ENCODE measurements around the gene PDHX. TPM values are rescaled to one million over a fixed set of nuclear protein-coding genes. Genes with fewer than 3 reads are reported as not detected.

PDHX gene
- total RNA-seq, 1 donor from 2014 or later = 30.5 TPM

- Histone ChIP-seq H3K36me3 (ENCODE audit: control insufficient read depth, insufficient read depth, low read length) (no peaks in the 10 kb centered on the region), H3K4me3 (ENCODE audit: low read depth, low read length) (peak overlapping the region; percentile 59), H3K27me3 (ENCODE audit: control insufficient read depth, insufficient read depth, low read length) (no peaks in the 10 kb centered on the region)
- TF ChIP-seq, protein P1, sequence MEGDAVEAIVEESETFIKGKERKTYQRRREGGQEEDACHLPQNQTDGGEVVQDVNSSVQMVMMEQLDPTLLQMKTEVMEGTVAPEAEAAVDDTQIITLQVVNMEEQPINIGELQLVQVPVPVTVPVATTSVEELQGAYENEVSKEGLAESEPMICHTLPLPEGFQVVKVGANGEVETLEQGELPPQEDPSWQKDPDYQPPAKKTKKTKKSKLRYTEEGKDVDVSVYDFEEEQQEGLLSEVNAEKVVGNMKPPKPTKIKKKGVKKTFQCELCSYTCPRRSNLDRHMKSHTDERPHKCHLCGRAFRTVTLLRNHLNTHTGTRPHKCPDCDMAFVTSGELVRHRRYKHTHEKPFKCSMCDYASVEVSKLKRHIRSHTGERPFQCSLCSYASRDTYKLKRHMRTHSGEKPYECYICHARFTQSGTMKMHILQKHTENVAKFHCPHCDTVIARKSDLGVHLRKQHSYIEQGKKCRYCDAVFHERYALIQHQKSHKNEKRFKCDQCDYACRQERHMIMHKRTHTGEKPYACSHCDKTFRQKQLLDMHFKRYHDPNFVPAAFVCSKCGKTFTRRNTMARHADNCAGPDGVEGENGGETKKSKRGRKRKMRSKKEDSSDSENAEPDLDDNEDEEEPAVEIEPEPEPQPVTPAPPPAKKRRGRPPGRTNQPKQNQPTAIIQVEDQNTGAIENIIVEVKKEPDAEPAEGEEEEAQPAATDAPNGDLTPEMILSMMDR (IDR thresholded peaks at IDR 0.05; ENCODE audit: insufficient read depth, low read length, poor library complexity, severe bottlenecking) = no peak
- no peak for DNase-seq (ENCODE audit: low read depth)
Observed at GRCh38 chr11:34915136-34916014, 1.0 kb upstream of the PDHX start.

- peak overlapping the region; percentile 55 for H3K4me3 ChIP-seq (ENCODE audit: low read depth, low read length)
- DNase-seq (ENCODE audit: low read depth) = no peak
- no peaks in the 10 kb centered on the region for H3K27me3 ChIP-seq (ENCODE audit: control insufficient read depth, insufficient read depth, low read length)
- no peaks in the 10 kb centered on the region for H3K36me3 ChIP-seq (ENCODE audit: control insufficient read depth, insufficient read depth, low read length)
- TF ChIP-seq, protein P1 (IDR thresholded peaks at IDR 0.05; ENCODE audit: insufficient read depth, low read length, poor library complexity, severe bottlenecking) = no peak
Observed at GRCh38 chr11:34916843-34917770, 689 bp downstream of the PDHX start.

- Histone ChIP-seq H3K36me3 (ENCODE audit: control insufficient read depth, insufficient read depth, low read length) (no peaks in the 10 kb centered on the region), H3K4me3 (ENCODE audit: low read depth, low read length) (no peak overlapping the region), H3K27me3 (ENCODE audit: control insufficient read depth, insufficient read depth, low read length) (no peaks in the 10 kb centered on the region)
- DNase-seq (ENCODE audit: low read depth) = no peak
- TF ChIP-seq, protein P1 (IDR thresholded peaks at IDR 0.05; ENCODE audit: insufficient read depth, low read length, poor library complexity, severe bottlenecking) = no peak
Observed at GRCh38 chr11:34921156-34921555, 4.7 kb downstream of the PDHX start.

- H3K4me3 ChIP-seq (ENCODE audit: low read depth, low read length) = no peak overlapping the region
- no peak for DNase-seq (ENCODE audit: low read depth)
- TF ChIP-seq, protein P1 (IDR thresholded peaks at IDR 0.05; ENCODE audit: insufficient read depth, low read length, poor library complexity, severe bottlenecking) = no peak
- H3K36me3 ChIP-seq (ENCODE audit: control insufficient read depth, insufficient read depth, low read length) = no peaks in the 10 kb centered on the region
- H3K27me3 ChIP-seq (ENCODE audit: control insufficient read depth, insufficient read depth, low read length) = no peaks in the 10 kb centered on the region
Observed at GRCh38 chr11:34924714-34925113, 8.3 kb downstream of the PDHX start.

DNA sequence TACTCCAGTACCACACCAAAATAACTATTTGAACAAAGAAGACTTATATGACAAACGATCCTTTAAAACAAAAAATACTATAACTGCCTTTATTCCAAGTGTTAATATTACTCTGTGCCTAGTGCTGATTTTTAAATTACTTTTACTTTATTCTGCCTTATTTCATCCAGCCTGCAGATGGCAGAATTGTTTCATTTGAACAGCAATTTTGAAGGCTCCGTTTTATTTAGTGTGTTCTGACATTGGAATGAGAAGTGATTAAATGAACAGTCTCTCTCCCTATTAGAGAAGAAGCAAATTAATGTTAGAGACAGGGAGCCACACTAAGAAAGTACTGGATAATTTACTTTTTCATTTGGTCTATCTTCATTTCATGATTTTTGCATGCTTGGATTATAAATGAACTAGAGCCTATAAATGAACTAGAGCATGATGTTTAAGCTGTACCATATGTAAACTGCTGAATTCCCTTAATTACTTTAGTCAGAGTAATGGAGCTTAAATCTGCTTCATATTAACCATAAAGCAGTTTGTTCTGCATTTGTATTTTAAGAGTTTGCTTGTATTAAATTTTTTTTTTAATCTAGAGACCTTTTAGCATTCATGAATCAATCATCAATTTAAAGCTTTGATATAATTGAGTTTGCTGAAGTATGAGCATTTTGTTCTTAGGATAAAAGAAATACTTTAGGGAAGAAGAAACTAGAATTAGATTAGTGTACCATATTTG, 9.8 kb downstream of the PDHX start:
- Histone ChIP-seq H3K27me3 (ENCODE audit: control insufficient read depth, insufficient read depth, low read length) (no peaks in the 10 kb centered on the region), H3K4me3 (ENCODE audit: low read depth, low read length) (no peak overlapping the region), H3K36me3 (ENCODE audit: control insufficient read depth, insufficient read depth, low read length) (no peaks in the 10 kb centered on the region)
- TF ChIP-seq, protein P1 (IDR thresholded peaks at IDR 0.05; ENCODE audit: insufficient read depth, low read length, poor library complexity, severe bottlenecking) = peak; percentile 50
- no peak for DNase-seq (ENCODE audit: low read depth)

All from kidney epithelial cell (primary cell).